Embryonic facial prominence (tissue), 1 donor: ENCODE data around the gene C4orf33.
"Not testable (repeated sequence)": the region's sequence is repeated elsewhere in the genome, so short reads cannot be mapped to it uniquely, and the experiment has no call there.

ENCODE experiments used
- DNase-seq: peaks from one replicate; pipeline ENCODE4 v3.0.0-alpha.2; 2016; ENCODE audit errors: extremely low spot score

C4orf33 gene

DNA sequence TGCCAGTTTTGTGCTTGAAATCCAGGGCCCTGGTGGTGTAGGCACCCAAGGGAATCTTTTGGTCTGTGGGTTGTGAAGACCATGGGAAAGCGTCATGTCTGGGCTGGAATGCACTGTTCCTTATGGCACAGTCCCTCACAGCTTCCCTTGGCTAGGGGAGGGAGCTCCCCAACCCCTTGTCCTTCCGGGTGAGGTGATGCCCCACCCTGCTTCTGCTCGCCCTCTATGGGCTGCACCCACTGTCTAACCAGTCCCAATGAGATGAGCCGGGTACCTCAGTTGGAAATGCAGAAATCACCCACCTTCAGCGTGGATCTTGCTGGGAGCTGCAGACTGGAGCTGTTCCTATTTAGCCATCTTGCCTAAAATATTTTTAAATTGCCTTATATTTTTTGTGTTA, 30.7 kb downstream of the C4orf33 start:
- DNase-seq: not testable (repeated sequence)

GRCh38 chr4:129129143-129129542, 33.2 kb downstream of the C4orf33 start:
- no peak for DNase-seq

DNA sequence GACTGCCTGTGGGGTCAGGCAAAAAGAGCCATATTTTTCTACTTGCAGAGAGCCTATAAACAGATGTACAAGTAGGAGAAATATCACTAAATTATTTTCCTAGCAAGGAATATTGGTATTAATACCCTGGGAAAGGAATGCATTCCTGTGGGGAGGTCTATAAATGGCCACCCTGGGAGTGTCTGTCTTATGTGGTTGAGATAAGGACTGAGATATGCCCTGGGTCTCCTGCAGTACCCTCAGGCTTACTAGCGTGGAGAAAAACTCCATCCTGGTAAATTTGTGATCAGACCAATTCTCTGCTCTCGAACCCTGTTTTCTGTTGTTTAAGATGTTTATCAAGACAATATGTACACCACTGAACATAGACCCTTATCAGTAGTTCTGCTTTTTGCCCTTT, 35.4 kb downstream of the C4orf33 start:
- DNase-seq: no peak

- DNase-seq: no peak
Observed at GRCh38 chr4:129136433-129136832, 40.5 kb downstream of the C4orf33 start.

DNA sequence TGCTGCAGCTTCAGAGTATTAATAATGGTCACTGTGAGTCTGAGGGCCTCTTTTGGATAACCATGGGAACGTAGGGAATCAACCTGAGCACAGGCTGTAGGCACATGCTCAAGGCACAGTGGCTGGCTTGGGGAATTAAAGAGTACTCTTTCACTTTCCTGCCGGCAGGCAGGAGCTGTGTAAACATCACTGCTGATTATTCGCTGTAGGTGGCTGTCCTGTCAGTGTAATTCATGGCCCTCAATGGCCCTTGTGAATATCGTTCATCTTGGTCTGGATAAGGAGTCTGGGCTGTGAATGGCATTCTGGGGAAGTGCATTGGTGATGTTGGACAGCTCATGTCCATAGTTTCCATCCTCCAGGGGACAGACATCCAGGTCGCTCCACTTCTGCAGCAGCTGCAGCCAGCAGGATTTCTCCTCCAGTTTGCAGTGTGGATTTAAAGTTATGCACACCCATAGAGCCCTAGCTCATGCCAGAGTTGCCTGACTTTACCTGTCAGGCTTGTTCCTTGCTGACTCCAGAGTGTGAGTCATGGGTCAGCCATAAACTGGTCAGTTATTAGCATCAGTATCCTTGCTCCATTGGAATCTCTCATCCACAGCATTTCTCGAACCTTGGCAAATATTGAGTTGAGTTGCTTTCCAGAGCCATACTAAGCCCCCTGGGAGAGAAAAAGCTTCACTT, 43.0 kb downstream of the C4orf33 start:
- no peak for DNase-seq

DNA sequence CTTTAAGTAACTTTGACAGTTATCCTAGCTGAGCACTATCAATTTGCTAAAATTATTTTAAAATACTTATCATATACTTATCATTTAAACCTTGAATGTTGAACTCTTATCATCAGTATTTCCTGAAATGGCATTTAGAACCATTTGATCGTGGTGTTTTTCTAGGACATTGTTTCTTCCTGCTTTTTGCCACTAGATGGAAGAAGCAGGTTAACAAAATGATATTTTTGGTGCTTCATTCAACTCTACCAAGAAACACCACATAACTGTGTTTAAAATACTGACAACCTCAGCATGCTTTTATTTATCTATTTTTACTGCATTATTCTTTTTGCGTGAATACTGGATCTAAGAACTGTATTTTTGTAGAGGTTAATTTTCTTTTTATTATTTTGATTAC, 44.6 kb downstream of the C4orf33 start:
- DNase-seq: no peak

- no peak for DNase-seq
Observed at GRCh38 chr4:129143359-129143758, 47.4 kb downstream of the C4orf33 start.

DNA sequence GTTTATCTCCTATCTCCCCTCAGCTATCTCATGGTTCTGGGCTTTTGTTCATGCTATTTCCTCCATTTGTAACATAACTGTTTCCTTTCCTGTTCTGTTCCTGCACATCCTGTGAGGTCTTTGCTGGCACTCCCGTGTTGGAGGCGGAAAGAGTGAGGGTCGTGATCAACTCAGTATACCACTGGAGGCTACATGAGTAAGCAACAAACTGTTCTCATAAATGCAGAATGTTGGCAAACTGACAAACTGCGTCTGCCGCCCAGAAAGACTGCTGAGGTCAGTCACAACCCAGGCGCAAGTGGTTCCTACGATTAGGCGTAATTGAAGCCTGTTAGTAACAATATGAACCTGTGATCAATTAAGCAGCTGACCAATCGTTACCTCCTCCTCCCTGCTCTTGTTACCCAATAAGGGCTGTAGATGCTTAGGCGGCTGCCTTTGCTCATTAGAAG, 48.8 kb downstream of the C4orf33 start:
- no peak for DNase-seq

DNA sequence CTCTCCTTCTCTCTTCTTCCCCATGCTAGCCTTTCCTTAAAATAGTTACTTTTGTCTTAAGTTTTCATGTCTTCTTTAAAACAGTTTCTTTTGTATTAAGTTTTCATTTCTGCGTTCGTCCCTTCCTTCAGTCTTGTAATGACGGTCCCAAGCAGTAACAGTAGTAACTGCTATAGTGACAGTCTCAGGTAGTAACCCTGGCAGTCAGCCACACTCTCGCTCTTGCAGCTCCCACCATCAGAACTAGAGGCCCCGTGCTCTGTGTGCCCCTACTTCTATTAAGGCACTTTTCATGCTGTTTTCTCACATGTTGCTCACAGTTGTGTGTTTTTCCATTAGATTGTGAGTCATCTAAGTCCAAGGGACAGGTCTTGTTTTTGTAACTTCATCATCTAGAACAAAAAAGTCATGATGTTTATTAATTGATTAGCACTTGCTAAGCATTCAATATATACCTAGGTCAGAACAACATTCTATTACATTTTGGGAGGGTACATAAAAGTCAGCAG, 49.3 kb downstream of the C4orf33 start:
- DNase-seq: no peak

GRCh38 chr4:129146639-129147038, 50.7 kb downstream of the C4orf33 start:
- DNase-seq: no peak

GRCh38 chr4:129148892-129149291, 52.9 kb downstream of the C4orf33 start:
- no peak for DNase-seq

GRCh38 chr4:129149906-129150305, 54.0 kb downstream of the C4orf33 start:
- no peak for DNase-seq

GRCh38 chr4:129152350-129152749, 56.4 kb downstream of the C4orf33 start:
- no peak for DNase-seq

GRCh38 chr4:129153700-129154099, 57.7 kb downstream of the C4orf33 start:
- DNase-seq: no peak

DNA sequence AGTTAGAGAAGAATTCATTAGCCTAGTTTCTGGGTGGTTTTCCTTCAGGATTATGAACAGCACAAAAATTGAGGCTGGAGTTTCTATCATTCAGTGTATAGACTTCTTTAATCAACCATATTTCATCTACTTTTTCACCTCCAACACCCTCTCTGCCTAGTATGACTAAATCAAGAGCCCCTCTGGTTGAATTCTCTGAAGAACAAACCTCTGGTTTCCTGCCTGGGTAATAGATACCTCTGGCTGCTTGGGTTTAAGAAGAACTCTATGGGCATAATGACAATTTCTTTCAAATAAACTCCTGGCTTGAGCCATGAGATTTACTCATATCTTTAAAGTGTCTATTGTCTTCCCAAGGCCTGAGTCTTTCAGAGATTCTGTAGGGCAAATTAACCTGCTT, 66.5 kb downstream of the C4orf33 start:
- no peak for DNase-seq

DNA sequence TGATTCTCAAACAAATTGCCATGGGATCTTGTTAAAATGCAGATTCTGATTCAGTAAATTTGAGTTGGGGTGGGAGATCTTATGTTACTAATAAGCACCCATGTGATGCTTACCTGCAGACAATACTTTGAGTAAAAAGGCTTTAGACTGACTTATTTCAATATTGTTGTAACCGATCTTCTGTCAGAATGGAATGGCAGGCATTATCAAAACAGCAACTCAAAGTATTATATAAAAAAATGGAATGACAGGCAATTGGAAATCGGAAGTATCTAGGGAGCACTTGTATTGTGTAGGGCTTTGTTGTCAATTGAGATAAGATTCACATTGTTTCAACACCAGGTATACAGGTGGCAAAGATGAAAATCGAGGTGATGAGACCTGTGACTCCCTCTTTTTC, 67.5 kb downstream of the C4orf33 start:
- no peak for DNase-seq

- no peak for DNase-seq
Observed at GRCh38 chr4:129164243-129164642, 68.3 kb downstream of the C4orf33 start.
